ENCODE data around the gene UHRF1. TPM values are rescaled to one million over a fixed set of nuclear protein-coding genes. Genes with fewer than 3 reads are reported as not detected.

UHRF1 gene
- total and polyA plus RNA-seq, 4 donors = 0.06 to 57.4 (median 0.73) TPM

DNA sequence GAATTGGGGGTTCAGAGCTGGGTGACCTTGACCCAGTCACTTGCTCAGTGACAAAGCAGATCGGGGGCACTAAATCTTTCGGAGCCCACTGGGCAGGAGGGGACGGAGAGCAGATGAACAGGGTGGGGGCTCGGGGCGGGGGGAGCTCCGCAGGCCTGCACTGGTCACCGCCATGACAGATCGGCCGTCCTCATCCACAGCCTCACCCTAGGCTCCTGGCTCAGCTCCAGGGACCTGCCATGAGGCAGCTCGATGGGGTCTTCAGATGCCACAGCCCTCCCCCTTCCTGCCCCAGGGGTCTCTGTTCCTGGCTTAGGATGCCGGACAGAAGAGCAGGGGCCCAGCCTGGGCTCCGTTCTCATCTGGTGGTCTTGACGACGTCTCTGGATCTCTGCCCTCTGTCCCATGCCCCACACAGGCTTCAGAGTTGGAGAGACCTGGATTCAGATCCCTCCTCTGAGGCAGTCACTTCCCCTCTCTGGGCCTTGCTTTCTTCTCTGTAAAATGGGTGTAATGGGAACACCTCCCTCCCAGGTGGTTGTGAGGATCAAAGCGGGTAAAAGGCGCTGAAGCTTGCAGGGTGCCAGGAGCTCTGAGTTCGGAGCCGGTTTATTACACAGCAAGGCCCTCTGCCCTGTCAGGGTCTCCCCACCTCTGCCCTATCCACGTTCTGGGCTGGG is 62.7 kb downstream of the UHRF1 start:
- Histone ChIP-seq H3K27ac (ENCODE audit: low read depth in 1 of 2, low read length in 2 of 2) (peak overlapping the region; percentile 23 to 80), H3K36me3 (ENCODE audit: control insufficient read depth in 4 of 4, insufficient read depth in 3 of 4, low read depth in 1 of 4, low read length in 3 of 4) (peaks cover 0 to 2% (median 0%) of the 10 kb centered on the region in 4 donors), H3K4me1 (ENCODE audit: control insufficient read depth in 4 of 4, insufficient read depth in 4 of 4, low read length in 3 of 4) (peaks cover 16 to 64% (median 46%) of the 10 kb centered on the region in 4 donors), H3K9ac (ENCODE audit: low read depth in 1 of 2, low read length in 2 of 2) (no peak overlapping the region), H3K27me3 (ENCODE audit: control insufficient read depth in 4 of 4, insufficient read depth in 4 of 4, low read length in 3 of 4) (no peaks in the 10 kb centered on the region), H3K4me3 (ENCODE audit: low read depth in 1 of 3, low read length in 3 of 3) (no peak overlapping the region), H3K9me3 (ENCODE audit: control insufficient read depth in 4 of 4, low read length in 3 of 4) (no peaks in the 10 kb centered on the region)
- DNase-seq (ENCODE audit: low spot score) = no peak
- TF ChIP-seq RXRA (IDR thresholded peaks at IDR 0.05) = no peak
- no peak for TF ChIP-seq HNF4G (IDR thresholded peaks at IDR 0.05)
- TF ChIP-seq, protein P1, sequence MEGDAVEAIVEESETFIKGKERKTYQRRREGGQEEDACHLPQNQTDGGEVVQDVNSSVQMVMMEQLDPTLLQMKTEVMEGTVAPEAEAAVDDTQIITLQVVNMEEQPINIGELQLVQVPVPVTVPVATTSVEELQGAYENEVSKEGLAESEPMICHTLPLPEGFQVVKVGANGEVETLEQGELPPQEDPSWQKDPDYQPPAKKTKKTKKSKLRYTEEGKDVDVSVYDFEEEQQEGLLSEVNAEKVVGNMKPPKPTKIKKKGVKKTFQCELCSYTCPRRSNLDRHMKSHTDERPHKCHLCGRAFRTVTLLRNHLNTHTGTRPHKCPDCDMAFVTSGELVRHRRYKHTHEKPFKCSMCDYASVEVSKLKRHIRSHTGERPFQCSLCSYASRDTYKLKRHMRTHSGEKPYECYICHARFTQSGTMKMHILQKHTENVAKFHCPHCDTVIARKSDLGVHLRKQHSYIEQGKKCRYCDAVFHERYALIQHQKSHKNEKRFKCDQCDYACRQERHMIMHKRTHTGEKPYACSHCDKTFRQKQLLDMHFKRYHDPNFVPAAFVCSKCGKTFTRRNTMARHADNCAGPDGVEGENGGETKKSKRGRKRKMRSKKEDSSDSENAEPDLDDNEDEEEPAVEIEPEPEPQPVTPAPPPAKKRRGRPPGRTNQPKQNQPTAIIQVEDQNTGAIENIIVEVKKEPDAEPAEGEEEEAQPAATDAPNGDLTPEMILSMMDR (IDR thresholded peaks at IDR 0.05; ENCODE audit: low read depth, low read length, missing input control) = no peak
- TF ChIP-seq, protein P2, sequence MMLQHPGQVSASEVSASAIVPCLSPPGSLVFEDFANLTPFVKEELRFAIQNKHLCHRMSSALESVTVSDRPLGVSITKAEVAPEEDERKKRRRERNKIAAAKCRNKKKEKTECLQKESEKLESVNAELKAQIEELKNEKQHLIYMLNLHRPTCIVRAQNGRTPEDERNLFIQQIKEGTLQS (IDR thresholded peaks at IDR 0.05) = no peak
- no peak for TF ChIP-seq YY1 (IDR thresholded peaks at IDR 0.05)
- no peak for TF ChIP-seq SP1 (IDR thresholded peaks at IDR 0.05)
- TF ChIP-seq GABPA (IDR thresholded peaks at IDR 0.05 in 1 of 2, conservative IDR thresholded peaks at IDR 0.05 in 1 of 2) = no peak
- TF ChIP-seq, protein P3, sequence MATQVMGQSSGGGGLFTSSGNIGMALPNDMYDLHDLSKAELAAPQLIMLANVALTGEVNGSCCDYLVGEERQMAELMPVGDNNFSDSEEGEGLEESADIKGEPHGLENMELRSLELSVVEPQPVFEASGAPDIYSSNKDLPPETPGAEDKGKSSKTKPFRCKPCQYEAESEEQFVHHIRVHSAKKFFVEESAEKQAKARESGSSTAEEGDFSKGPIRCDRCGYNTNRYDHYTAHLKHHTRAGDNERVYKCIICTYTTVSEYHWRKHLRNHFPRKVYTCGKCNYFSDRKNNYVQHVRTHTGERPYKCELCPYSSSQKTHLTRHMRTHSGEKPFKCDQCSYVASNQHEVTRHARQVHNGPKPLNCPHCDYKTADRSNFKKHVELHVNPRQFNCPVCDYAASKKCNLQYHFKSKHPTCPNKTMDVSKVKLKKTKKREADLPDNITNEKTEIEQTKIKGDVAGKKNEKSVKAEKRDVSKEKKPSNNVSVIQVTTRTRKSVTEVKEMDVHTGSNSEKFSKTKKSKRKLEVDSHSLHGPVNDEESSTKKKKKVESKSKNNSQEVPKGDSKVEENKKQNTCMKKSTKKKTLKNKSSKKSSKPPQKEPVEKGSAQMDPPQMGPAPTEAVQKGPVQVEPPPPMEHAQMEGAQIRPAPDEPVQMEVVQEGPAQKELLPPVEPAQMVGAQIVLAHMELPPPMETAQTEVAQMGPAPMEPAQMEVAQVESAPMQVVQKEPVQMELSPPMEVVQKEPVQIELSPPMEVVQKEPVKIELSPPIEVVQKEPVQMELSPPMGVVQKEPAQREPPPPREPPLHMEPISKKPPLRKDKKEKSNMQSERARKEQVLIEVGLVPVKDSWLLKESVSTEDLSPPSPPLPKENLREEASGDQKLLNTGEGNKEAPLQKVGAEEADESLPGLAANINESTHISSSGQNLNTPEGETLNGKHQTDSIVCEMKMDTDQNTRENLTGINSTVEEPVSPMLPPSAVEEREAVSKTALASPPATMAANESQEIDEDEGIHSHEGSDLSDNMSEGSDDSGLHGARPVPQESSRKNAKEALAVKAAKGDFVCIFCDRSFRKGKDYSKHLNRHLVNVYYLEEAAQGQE (IDR thresholded peaks at IDR 0.05) = no peak
- TF ChIP-seq, protein P4, sequence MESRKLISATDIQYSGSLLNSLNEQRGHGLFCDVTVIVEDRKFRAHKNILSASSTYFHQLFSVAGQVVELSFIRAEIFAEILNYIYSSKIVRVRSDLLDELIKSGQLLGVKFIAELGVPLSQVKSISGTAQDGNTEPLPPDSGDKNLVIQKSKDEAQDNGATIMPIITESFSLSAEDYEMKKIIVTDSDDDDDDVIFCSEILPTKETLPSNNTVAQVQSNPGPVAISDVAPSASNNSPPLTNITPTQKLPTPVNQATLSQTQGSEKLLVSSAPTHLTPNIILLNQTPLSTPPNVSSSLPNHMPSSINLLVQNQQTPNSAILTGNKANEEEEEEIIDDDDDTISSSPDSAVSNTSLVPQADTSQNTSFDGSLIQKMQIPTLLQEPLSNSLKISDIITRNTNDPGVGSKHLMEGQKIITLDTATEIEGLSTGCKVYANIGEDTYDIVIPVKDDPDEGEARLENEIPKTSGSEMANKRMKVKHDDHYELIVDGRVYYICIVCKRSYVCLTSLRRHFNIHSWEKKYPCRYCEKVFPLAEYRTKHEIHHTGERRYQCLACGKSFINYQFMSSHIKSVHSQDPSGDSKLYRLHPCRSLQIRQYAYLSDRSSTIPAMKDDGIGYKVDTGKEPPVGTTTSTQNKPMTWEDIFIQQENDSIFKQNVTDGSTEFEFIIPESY (IDR thresholded peaks at IDR 0.05) = no peak
- TF ChIP-seq, protein P5, sequence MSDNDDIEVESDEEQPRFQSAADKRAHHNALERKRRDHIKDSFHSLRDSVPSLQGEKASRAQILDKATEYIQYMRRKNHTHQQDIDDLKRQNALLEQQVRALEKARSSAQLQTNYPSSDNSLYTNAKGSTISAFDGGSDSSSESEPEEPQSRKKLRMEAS (IDR thresholded peaks at IDR 0.05) = no peak
- no peak for TF ChIP-seq TAF1 (conservative IDR thresholded peaks at IDR 0.05)
- no peak for TF ChIP-seq EGR1 (IDR thresholded peaks at IDR 0.05; ENCODE audit: low read depth in 2 of 2)
- TF ChIP-seq FOXA2 (IDR thresholded peaks at IDR 0.05) = no peak
- TF ChIP-seq NR2F2 (IDR thresholded peaks at IDR 0.05) = no peak
- 83% methylated on average over 19 of the region's 19 CpGs for WGBS
